DMS114 treated with DMSO at 0.1 percent for 48 hours (cell line): ENCODE measurements around the gene CDH11.

Source experiments
- DNase-seq: peaks from one replicate; lab custom pipeline; 2025; ENCODE audit not compliant: unreplicated experiment; lab: John Stamatoyannopoulos, UW

The CDH11 gene

GRCh38 chr16:65070831-65071432 is 50.9 kb downstream of the CDH11 start:
- no peak for DNase-seq

- DNase-seq, result no peak
These were observed 52.1 kb downstream of the CDH11 start for GRCh38 chr16:65069766-65070165.

- DNase-seq, result no peak
These were observed 52.8 kb downstream of the CDH11 start for GRCh38 chr16:65069065-65069464.

GRCh38 chr16:65068151-65068740 is 53.6 kb downstream of the CDH11 start:
- no peak for DNase-seq

DNA sequence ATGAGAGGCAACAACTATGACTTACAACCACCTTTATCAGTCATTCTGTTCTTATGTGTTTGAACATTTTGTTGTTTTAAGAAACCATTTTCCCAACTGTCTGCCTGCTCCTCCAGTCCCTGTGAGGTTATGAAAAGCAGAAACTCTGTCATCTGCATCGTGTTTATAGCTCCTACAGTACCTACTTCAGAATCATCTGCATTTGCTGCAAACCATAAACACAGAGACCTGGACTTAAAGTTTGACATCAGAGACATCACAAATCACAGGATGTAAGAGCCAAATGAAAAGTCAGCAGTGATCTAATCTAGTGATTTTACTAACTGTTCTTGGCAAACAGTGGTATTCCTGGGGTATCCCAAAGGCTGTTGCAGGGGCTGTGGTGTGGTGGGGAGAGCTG is 55.2 kb downstream of the CDH11 start:
- DNase-seq, result no peak

- no peak for DNase-seq
These were observed 56.8 kb downstream of the CDH11 start for GRCh38 chr16:65065031-65065430.

DNA sequence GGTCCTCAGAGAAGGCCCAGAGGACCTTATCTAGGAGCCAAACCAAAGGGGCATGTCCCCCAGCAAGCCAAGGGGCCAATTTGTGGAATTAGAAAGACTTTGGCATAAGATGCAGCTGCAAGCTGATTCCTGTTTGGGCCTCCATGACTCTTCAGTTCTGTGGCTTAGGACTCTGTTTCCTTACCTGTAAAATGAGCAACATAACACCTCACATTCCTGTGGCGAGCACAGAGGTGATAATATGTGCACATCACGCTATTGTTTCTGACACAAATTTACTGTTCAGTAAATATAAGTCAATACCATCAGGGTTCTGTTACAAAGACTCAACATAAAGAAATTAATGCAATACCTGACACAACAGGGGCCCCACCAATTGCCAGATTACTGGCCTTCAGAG is 57.7 kb downstream of the CDH11 start:
- DNase-seq, result no peak

- no peak for DNase-seq
These were observed 58.9 kb downstream of the CDH11 start for GRCh38 chr16:65062736-65063583.

- no peak for DNase-seq
These were observed 59.8 kb downstream of the CDH11 start for GRCh38 chr16:65061935-65062518.

- DNase-seq, result no peak
These were observed 60.6 kb downstream of the CDH11 start for GRCh38 chr16:65061263-65061662.

DNA sequence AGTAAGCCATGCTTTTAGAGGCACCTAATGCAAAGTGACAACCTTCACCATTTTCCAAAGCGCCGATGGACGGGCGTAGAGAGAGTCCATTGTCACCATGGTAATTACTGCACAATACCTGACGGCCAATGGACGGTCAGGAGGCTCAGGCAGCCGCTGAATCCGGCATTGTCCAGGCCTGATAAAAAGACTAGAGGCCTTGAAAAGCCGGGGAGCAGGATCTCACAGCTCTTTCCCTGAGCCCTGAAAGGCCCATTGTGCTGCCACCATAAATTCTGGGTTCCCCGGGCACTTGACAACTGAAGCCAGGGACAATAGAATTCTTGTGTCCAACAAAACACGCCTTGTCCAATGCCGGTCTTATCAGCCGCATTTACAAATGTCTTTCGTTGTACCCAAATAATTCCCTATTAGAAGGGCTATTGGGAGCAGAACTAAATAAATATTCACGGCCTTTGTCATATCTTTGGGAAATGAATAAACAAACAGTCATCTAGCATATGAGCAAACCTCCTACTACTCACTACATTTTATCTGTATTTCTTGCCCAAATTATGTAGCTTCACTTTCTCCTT is 62.4 kb downstream of the CDH11 start:
- no peak for DNase-seq

DNA sequence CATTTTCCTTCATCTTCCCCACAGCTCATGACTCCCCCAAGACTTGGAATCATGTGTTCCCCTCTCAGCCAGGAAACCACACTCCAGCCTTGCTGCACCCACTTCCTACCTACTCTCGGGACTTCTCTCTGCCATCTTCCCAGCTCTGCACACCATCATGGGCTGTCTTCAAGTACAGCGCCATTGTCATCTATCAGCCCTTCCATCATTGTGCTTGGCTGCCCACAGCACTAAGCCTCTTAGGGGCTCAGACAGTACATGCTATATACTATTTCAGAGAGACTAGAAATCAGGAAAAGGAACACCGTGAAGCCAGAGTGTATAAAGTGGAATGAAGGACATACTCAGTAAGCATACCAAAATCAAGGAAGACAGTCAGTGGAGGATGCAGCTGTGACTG is 64.7 kb downstream of the CDH11 start:
- DNase-seq, result no peak

DNA sequence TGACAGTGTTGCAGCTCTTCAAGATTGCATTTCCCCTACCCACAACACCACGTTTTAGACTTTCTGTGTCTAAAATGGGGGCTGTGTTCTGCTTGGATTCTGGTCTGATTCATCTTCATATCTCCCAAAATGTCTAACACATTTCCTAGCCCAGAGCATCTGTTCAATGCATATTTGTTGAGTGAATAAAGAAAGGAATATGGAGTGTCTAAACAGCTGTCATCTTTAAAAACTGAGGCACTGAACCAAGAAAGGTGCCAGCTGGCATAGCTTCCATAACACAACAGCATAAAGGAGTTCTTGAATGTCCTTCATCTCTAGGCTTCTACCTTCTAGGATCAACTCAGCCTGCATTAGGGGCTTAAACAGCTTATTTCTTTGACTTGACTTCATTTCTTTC is 67.4 kb downstream of the CDH11 start:
- no peak for DNase-seq

DNA sequence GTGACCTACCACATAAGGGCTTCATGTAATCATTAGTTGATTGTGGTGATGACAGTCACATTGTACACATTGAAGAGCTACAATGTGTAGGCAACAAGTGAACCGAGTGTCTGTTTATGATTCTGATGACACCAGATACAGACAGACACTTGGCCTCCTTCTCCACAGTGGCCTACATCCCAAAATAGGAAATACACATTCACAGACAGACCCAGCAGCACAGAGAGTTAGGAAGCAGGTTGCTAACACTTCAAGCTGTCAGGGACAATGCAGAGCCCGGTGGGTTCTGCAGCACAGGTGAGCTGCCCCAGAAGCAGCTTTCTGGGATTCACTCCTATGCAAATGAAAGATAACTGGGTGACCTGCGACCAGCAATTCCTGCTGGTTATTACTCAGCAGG is 72.2 kb downstream of the CDH11 start:
- DNase-seq, result no peak

- no peak for DNase-seq
These were observed 75.9 kb downstream of the CDH11 start for GRCh38 chr16:65045961-65046360.

DNA sequence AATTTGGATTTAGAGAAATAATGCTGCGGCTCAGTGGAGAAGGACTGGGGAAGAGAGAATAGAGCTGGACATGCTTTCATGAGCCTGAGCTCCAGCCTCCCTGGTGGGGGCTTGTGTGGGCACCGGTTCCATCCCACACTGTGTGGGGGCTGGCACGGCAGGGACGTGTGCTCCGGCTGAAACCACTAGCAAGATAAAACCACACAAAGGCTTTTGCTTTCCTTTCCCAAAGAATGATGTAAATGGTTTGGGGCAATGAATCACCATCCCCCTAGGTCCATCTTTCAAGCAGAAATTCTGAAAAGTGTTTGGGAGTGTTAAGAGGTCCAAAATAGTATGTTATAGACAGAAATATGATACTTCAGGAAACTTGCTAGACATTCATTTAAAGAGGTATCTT is 77.0 kb downstream of the CDH11 start:
- no peak for DNase-seq

DNA sequence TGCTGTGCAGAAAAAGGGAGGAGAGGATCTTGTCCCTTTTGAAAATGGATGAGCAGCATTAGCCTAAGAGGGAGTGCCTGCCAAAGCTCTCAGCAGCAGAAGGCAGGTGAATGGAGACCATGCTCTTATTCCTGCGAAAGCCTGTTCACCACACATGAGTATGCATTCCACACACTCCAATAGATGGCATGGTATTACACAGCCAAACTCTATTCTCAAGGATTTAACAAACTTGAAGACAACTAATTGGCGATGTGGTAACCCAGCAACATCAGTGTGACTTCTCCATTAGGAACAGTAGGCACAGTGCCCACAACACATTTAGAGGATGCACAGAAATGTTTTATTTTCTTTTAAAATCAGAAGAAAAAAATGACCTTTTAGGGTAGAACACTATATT is 77.8 kb downstream of the CDH11 start:
- DNase-seq, result no peak

- DNase-seq, result no peak
These were observed 79.2 kb downstream of the CDH11 start for GRCh38 chr16:65042438-65043365.

- DNase-seq, result no peak
These were observed 80.2 kb downstream of the CDH11 start for GRCh38 chr16:65041667-65042066.

DNA sequence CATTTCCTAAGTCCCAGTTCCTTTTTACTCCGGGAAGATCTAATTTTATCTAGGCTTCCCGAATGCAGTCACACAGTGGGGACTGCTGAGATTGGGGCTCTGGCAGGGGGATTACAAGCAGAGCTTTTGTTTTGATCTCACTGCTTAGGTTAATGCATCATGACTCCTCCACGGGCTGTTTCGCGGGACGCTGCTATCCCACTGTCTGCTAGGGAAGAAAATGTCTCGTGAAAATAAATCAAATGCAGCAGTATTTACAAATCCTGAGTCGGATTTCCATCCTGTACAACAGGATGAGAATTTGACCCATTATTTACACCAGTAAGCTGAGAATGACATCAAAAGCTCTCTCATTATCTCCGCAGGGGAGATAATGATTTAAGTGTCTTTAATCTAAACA is 83.8 kb downstream of the CDH11 start:
- no peak for DNase-seq

GRCh38 chr16:65037556-65037955 is 84.3 kb downstream of the CDH11 start:
- DNase-seq, result no peak
